SHP77 (cell line): ENCODE data around the gene WNT7A.
"Not testable (repeated sequence)": the region's sequence is repeated elsewhere in the genome, so short reads cannot be mapped to it uniquely, and the experiment has no call there.

Experiments
- DNase-seq, 2 experiments: peaks; one replicate each; lab custom pipeline; 2025; lab: John Stamatoyannopoulos, UW

Gene WNT7A

GRCh38 chr3:13865106-13865505 lies 14.8 kb downstream of the WNT7A start:
- DNase-seq, result no peak

GRCh38 chr3:13863965-13864595 lies 15.8 kb downstream of the WNT7A start:
- DNase-seq, result no peak

GRCh38 chr3:13863382-13863952 lies 16.4 kb downstream of the WNT7A start:
- no peak for DNase-seq

- DNase-seq, result no peak
Measured at GRCh38 chr3:13861461-13861860, 18.4 kb downstream of the WNT7A start.

GRCh38 chr3:13860001-13860400 lies 19.9 kb downstream of the WNT7A start:
- DNase-seq, result no peak

GRCh38 chr3:13858768-13859520 lies 20.9 kb downstream of the WNT7A start:
- DNase-seq, result no peak

GRCh38 chr3:13857702-13858380 lies 22.0 kb downstream of the WNT7A start:
- DNase-seq, result no peak

GRCh38 chr3:13856628-13857027 lies 23.2 kb downstream of the WNT7A start:
- DNase-seq, result not testable (repeated sequence)

- no peak for DNase-seq
Measured at GRCh38 chr3:13856006-13856405, 23.9 kb downstream of the WNT7A start.

GRCh38 chr3:13854492-13854891 lies 25.4 kb downstream of the WNT7A start:
- no peak for DNase-seq

- no peak for DNase-seq
Measured at GRCh38 chr3:13853978-13854296, 25.9 kb downstream of the WNT7A start.

- DNase-seq, result no peak
Measured at GRCh38 chr3:13853256-13853977, 26.5 kb downstream of the WNT7A start.

GRCh38 chr3:13852638-13853009 lies 27.2 kb downstream of the WNT7A start:
- no peak for DNase-seq

- DNase-seq, result no peak
Measured at GRCh38 chr3:13851997-13852637, 27.8 kb downstream of the WNT7A start.

GRCh38 chr3:13851091-13851849 lies 28.6 kb downstream of the WNT7A start:
- DNase-seq, result no peak

- no peak for DNase-seq
Measured at GRCh38 chr3:13850161-13850945, 29.5 kb downstream of the WNT7A start.

- DNase-seq, result no peak
Measured at GRCh38 chr3:13849018-13849417, 30.9 kb downstream of the WNT7A start.

GRCh38 chr3:13846716-13847570 lies 32.9 kb downstream of the WNT7A start:
- no peak for DNase-seq

GRCh38 chr3:13846238-13846637 lies 33.6 kb downstream of the WNT7A start:
- DNase-seq, result no peak
